Activated gamma-delta T cell (primary cell): ENCODE data around the gene TPSAB1.
"Not testable (repeated sequence)": the region's sequence is repeated elsewhere in the genome, so short reads cannot be mapped to it uniquely, and the experiment has no call there.

Experiments used
- DNase-seq: peaks from one replicate; lab custom pipeline; 2025; lab: John Stamatoyannopoulos, UW
- total RNA-seq, 2 donors: gene quantifications; one replicate each; lab custom pipeline; 2026; lab: John Stamatoyannopoulos, UW

The TPSAB1 gene
- total RNA-seq = 0.05 to 3.1 reads per million in 2 donors

DNA sequence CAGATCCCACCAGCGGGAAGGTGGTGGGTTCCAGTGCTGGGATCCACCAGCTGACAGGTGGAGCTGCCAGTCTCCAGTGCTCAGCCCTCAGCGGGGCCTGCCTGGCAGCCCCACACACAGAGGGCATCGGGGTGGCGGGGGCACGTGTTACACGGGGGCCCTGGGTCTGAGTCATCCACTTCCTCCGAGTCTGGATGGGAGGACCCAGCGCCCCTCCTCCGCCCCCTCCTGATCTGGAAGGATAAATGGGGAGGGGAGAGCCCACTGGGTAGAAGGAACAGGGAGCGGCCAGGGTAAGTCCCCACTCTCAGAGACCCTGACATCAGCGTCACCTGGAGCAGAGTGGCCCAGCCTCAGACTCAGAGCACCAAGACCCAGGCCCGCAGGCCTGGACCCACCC lies at the start of gene TPSAB1:
TPSAB1 (plus strand) TSS at position 270 of the 400 bp plus-strand sequence. CDS start 234 bp downstream, outside the sequence.
- not testable (repeated sequence) for DNase-seq

DNA sequence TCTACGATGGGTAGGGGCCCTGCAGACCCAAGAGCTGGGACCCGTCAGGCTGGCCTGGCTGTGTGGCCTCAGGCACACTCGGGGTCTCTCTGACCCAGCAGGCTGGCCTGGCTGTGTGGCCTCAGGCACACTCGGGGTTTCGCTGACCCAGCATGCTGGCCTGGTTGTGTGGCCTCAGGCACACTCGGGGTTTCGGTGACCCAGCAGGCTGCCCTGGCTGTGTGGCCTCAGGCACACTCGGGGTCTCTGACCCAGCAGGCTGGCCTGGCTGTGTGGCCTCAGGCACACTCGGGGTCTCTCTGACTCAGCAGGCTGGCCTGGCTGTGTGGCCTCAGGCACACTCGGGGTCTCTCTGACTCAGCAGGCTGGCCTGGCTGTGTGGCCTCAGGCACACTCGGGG lies 49.7 kb upstream of the TPSAB1 start:
- DNase-seq = not testable (repeated sequence)

DNA sequence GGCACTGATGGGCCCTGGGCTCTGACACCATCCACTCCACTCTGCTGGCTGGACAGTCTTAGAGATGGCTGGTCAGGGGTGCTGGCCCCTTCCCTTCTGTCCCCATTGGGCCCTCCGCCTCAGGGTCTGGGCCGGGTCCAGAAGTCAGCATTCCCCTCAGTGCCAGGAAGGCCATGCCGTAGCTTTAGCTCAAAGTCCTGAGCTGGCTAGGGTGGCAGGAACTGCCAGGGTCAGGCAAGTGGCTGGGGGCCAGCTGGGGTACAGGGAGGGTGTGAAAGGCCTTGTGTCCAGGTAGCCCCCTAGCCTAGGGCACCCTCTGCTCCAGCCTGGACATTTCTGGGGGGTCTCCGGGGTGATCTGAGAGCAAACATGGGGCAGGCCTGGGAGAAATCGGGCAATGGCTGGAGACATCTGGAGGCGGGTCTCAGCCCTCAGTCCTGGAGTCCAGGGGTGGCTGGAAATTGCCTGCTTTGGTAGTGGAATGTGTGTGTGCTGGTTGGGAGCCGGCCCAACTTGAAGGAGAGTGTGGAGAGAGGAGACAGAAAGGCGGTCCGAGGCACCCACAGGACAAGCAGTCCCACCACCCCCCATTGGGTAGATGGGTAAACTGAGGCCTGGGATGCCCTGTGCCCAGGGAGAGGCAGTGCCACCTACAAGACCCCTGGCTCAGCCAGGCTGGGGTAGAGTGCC lies 48.0 kb upstream of the TPSAB1 start:
- DNase-seq = no peak

DNA sequence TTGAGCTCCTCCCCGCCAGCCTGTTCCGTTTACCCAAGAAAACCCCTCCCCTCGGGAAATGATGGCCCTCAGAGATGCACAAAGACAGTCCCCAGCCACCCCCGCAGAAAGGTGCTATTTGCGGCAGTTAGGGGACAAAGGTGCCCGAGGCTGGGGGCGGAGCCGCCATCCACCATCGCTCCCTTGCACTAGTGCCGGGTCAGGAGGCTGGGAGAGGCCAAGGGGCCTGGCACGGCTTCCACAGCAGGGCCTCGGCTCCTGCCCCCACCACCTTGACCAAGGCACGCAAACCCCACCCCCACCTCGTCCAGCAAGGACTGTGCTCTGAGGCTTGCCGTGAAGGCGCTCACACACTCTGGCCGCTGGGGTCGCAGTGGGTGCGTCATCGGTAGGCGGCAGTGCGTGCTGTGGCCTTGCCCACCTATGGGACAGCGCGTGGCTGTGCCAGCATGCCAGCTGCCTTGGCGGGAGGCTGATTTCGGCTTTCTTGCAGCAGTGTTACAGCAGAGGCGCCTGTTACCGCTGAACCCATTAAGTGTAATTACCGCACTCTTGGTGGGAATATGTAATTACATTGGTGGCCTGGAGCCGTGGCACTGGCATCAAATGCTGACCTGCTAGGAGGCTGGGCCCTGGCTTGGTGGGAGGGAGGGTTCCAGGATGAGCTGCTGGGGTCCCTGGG lies 47.2 kb upstream of the TPSAB1 start:
- DNase-seq = no peak

DNA sequence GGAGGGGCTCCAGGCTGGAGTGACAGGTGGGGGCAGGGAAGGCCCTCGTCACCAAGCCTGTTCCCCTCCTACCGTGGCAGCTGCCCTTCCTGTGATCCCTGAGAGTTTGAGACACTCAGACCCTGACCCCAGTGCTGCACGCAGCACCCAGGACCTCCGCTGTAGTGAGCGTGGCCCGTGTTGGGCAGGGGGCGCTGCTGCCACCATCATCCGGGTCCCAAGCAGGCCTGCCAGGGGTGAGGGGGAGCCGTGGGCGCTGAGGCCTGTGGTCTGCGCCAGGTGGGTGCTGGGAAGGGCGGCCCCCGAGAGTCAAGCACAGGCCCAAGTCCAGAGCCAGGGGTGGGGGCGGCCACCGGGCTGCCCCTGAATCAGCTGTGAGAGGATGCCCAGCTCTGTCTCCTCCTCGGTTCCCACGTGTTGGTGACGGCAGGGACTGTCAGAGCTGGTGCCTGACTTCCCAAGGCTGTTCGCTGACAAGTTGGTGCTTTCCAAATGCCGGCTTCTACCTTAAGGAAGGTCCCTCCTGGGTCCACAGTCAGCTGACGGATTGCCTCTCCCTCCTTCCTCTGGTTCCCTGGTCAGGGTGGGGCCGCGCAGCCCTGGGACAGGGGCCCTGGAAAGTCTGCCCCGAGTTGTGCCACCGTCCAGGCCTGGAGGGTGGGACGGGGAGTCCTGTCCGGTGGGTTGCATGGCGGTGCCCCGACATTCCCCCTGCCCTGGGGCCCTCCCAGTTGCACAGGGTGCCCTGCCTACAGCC lies 46.5 kb upstream of the TPSAB1 start:
- DNase-seq = no peak

DNA sequence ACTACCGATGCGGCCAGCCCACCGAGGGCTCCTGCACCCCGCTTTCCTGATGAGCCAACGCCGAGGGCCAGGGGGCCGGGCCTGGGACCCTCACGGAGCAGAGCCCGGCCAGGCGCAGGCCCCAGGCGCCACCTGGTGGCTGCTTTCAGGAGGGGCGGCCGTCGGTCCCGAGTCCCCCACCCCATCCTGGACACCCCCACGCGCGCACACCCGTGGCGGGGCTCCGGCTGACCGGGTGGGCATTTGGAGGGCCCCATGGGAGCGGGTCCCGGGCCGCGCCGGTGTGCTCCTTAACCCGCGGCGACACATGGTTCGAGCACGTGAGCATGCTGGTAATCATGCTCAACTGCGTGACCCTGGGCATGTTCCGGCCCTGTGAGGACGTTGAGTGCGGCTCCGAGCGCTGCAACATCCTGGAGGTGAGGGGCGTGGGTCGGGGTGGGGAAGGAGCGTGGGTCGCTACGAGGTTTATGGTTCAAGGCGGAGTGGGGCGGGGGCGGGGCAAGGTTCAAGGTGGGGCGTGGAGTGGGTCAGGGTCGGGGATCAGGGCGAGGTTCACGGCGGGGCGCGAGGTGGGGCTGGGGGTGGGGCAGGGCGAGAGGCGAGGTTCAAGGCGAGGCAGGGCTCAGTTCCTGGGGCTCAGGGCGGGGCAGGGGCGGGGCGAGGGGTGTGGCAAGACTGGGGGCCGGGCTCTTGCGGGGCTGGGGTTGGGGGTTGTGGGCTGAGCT lies 45.7 kb upstream of the TPSAB1 start:
- DNase-seq = no peak

DNA sequence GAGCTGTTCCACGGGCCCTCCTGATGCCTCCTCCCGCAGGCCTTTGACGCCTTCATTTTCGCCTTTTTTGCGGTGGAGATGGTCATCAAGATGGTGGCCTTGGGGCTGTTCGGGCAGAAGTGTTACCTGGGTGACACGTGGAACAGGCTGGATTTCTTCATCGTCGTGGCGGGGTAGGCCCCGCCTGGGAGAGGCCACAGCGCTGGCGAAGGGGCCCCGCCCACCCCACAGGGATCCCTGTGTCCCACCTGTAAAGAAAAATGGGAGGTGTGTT lies 45.2 kb upstream of the TPSAB1 start:
- DNase-seq = no peak

DNA sequence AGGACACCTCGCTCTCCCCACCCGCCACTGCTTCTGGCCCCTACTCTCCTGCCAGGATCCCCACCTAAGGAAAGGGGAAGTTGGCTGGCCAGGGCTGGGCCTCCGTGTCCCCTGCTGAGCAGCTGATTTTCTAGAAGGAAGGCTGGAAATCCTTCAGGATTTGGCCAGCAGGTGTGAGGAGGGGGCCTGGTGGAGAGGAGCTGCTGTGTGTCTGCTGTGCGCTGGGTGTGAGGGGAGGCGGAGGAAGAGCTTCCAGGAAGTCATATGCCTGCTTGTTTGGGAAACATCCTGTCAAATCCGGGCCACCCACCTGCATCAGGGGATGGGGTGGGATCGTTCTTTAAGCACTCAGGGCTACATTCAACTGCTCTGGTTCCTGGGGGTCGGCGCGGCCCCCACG lies 44.0 kb upstream of the TPSAB1 start:
- DNase-seq = no peak

DNA sequence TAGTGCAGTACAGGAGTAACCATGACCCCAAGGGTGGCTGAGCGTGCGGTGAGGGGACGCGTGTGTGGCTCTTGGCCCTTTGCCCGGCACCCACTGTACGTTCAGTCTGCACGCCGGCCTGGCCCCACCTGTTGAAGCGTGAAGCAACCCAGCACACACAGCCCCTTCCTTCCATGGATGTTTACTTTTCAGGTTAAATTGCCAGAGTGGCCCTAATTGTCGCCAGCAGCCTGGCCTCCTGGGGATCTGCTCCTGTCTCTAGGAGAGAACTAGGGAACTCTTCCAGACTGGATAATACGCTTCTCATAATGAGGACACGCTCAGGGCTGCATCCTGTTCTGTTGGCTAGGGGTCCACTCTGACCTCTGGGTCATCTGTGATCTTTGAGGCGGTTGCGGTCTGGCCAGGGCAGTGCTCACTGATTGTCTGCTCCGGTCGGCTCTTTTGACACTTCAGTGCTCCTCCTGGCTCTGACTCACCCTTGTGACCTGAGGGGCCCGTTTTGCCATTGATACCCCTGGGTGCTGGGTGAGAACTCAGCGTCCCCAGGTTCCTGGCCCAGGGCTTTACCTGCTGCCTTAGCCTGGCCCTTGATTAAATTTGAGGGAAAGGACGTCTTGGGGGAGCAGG lies 43.2 kb upstream of the TPSAB1 start:
- no peak for DNase-seq

DNA sequence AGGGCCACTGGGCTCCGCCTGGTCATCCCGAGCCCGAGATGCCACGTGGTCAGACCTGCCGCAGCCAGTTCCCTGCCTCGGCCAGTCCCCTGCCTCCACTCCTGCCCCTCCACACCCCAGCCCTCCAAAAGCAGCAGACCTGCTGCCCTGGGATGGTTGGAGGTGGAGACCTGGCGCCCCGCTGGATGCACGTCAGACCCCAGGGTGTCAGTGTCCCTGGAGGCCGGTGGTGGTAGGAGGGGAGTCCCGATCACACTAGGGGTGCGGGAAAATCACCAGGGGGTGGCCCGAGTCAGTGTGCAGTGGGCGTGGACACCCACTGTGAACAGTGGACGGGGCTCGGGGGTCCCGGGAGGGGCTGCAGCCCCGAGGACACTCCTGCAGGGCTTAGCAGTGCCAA lies 42.3 kb upstream of the TPSAB1 start:
- no peak for DNase-seq

DNA sequence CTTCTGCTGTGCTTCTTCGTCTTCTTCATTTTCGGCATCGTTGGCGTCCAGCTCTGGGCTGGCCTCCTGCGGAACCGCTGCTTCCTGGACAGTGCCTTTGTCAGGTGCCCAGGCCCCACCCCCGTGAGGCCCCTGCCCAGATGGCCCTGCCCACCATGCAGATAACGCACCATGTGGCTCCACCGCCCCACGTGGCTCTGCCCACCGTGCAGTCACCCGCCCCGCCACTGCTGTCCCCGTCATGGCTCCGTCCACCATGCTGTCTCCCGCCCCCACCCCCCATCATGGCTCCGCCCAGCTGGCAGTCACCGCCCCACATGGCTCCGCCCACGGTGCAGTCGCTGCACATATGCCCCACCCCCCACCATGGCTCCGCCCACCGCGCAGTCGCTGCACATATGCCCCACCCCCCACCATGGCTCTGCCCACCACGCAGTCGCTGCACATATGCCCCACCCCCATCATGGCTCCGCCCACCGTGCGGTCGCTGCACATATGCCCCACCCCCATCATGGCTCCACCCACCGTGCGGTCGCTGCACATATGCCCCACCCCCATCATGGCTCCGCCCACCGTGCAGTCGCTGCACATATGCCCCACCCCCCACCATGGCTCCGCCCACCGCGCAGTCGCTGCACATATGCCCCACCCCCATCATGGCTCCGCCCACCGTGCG lies 41.7 kb upstream of the TPSAB1 start:
- DNase-seq = not testable (repeated sequence)

DNA sequence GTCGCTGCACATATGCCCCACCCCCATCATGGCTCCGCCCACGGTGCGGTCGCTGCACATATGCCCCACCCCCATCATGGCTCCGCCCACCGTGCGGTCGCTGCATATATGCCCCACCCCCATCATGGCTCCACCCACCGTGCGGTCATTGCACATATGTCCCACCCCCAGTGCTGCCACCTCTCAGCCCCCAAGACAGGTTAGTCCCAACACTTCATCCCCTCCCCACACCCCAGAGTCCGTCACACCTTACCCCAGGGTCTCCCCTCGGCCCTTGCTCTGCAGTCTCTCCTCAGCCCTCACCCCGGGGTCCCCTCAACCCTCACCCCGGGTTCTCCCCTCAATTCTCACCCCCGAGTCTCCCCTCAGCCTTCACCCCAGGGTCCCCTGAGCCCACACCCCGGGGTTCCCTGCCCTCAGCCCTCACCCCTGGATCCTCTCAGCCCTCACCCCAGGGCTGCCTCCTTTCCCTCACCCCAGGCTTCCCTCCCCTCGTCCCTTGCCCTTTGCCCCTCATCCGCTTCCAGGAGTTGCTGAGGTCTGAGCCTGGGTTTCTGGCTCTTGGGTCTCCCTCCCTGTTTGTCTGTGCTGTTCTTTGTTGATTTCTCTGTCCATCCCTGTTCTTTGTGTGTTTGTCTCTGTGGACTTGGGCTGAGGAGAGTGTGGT lies 41.0 kb upstream of the TPSAB1 start:
- no peak for DNase-seq

DNA sequence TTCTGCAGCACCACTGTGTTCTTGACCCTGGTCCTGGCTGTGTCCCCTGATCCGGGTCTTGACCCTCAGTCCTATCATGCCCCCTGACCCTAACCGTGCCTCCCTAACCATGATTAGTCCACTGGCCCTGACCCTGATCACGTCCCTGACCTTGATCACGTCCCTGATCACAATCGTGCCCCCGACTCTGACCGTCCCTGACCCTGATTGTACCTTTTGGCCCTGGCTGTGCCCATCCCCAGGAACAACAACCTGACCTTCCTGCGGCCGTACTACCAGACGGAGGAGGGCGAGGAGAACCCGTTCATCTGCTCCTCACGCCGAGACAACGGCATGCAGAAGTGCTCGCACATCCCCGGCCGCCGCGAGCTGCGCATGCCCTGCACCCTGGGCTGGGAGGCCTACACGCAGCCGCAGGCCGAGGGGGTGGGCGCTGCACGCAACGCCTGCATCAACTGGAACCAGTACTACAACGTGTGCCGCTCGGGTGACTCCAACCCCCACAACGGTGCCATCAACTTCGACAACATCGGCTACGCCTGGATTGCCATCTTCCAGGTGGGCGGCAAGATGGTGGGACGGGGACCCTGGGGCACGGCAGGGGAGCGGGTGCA lies 40.4 kb upstream of the TPSAB1 start:
- no peak for DNase-seq

DNA sequence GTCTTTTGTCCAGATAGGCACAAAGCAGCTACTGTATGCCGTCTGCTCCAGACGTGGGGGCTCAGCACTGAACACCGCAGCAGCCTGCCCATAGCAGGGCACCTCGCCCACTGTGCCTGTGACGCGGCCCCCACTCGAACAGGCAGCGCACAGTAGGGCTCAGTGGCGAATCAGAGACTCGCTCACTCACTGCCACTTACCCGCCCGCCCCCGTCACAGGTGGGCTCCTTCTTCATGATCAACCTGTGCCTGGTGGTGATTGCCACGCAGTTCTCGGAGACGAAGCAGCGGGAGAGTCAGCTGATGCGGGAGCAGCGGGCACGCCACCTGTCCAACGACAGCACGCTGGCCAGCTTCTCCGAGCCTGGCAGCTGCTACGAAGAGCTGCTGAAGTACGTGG lies 39.1 kb upstream of the TPSAB1 start:
- DNase-seq = no peak

DNA sequence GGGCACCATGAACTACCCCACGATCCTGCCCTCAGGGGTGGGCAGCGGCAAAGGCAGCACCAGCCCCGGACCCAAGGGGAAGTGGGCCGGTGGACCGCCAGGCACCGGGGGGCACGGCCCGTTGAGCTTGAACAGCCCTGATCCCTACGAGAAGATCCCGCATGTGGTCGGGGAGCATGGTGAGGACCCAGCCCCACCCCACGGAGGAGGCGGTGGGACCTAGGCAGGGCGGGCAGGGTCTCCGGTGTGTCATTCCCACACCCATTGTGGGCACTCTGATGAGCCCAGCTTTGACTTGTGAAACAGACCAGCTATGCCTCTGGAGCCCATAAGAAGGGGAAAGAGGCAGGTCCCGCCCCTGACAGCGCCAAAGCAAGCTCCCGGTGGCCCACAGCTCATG lies 38.2 kb upstream of the TPSAB1 start:
- no peak for DNase-seq

DNA sequence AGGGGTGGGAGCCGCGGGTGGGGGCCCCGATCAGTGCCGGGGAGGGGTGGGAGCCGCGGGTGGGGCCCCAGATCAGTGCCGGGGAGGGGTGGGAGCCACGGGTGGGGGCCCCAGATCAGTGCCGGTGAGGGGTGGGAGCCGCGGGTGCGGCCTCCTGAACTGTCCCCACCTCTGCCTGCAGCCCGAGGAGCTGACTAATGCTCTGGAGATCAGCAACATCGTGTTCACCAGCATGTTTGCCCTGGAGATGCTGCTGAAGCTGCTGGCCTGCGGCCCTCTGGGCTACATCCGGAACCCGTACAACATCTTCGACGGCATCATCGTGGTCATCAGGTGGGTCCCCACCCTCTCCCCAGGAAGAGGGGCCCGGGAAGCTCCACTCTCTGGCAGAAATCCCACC lies 35.6 kb upstream of the TPSAB1 start:
- no peak for DNase-seq

DNA sequence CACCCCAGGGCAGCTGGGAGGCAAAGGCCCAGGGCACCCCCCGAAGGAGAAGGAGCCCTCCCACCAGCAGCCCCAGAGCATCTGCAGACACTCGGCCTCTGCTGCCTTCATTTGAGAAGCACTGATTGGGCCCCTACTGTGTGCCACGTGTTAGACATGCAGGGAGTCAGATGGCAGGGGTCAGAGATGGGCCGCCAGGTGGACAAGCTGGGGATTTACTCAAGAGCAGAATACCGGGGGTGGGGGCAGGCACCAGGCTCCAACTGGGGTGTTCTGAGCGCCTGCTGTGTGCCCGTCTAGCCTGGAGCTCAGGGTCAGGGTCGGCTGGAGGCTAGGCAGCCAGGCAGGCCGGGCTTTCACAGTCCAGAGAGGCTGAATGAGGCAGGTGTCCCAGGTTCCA lies 34.2 kb upstream of the TPSAB1 start:
- DNase-seq = no peak

DNA sequence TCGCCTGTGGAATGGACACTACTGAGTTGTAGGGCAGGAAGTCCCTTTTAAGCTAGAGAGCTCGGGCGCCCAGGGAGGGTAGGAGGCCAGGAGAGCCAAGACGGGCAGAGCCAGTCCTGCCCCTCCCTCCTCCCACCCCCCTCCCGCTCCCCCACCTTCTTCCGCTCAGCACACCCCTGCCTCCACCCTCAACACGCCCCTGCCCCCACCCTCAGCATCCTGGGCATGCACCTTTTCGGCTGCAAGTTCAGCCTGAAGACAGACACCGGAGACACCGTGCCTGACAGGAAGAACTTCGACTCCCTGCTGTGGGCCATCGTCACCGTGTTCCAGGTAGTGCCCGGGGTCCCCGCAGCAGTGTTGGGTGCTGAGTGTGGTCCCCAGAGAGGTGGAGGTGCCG lies 33.7 kb upstream of the TPSAB1 start:
- no peak for DNase-seq

DNA sequence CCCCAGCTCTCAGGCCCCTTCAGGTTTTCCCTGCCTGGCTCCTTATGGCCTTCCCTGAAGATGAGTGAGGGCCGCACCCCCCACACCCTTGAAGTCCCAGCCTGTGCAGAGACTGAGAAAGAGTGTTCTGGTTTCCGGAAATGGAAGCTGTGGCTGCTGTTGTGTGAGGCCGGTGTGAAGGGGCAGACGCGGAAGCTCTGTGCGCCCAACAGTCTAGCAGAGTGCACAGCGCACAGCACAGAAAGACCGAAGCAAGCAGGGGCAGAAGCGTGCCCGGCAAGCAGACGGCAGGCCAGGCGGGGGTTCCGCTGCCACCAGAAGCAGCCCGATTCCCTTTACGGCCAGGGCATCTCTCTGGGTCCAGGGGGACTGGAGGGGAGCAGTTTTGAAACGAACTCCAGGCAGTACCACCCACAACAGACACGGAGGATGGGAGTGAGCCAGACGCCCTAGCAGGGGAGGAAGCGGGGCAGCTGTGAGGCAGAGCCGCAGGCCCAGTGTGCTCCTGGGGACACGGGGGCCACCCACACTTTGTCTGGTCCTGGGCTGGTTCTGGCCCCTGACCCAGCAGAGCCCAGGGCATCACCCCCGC lies 32.2 kb upstream of the TPSAB1 start:
- no peak for DNase-seq

DNA sequence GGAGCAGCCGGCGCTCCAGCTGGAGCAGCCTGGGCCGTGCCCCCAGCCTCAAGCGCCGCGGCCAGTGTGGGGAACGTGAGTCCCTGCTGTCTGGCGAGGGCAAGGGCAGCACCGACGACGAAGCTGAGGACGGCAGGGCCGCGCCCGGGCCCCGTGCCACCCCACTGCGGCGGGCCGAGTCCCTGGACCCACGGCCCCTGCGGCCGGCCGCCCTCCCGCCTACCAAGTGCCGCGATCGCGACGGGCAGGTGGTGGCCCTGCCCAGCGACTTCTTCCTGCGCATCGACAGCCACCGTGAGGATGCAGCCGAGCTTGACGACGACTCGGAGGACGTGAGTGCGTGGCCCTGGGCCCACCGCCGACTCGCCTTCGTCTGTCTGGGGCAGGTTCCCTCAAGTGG lies 31.4 kb upstream of the TPSAB1 start:
- DNase-seq = no peak
